GM18873 (cell line): ENCODE data around the gene VSIR.
A peak's percentile ranks its signal among the peaks of the same experiment; 100 is the strongest.

Experiments
- ATAC-seq: cut with Tn5 transposase; IDR thresholded peaks from one replicate; pipeline ENCODE4 v1.9.1; 2021; ENCODE audit warnings: mild to moderate bottlenecking, moderate library complexity, moderate number of reproducible peaks; ENCODE audit not compliant: unreplicated experiment, low FRiP score

Gene VSIR

DNA sequence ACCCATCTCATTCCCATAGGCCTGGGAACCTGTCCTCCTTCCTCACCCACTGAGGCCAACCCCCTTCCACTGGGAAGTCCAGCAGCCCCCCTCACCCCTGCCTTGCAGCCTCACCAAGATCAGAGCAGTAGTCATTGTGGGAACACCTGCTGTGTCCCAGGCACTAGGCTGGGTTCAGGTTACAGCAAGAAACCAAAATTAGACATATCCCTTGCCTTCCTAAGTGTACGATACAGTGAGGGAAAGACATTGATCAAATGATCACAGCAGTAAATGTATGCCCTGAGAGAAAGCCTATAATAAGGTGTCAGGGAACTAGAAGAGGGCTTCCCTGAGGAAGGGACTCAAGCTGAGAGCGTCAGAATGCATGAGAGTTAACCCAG is 36.8 kb downstream of the VSIR start:
- no peak for ATAC-seq

DNA sequence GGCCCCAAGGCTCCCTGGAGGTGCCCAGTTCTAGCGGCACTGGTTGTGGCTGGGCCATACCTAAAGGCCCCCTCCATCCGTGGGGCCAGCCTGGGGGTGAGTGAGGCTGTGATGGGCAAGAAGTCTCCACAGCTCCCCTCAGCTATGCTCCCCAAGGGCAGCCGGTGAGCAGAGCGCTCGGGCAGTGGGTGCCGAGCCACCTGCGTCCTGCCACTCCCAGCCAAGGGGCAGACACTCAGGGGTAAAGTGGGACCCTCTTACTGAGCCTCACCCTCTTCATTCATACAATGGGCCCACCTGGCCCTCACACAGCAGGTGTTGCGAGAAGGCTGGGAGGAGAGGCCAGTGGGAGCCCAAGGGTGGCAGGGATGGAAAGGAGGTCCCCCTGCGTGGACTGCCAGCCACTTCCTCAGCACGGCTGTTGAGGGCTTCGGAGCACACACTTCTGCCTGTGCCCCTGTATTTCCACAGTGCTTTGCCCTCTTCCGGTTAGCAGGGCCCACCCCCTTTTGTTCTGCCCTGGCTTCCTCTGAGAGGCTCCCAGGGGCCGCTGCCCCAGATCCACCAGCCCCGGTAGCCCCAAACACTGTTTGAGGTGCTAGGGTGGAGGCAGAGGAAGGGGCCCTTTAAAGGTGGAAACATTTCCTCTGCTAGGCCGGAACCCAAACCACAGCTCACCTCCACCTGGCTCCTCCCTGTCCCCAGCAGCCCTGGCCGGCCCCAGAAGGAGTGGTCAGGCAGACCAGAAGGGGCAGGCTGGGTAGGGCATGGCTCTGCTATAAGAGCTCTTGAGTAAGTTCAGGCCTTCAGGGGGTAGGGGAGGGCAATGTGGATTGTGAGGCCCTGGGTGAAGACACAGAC is 37.4 kb downstream of the VSIR start:
- no peak for ATAC-seq

DNA sequence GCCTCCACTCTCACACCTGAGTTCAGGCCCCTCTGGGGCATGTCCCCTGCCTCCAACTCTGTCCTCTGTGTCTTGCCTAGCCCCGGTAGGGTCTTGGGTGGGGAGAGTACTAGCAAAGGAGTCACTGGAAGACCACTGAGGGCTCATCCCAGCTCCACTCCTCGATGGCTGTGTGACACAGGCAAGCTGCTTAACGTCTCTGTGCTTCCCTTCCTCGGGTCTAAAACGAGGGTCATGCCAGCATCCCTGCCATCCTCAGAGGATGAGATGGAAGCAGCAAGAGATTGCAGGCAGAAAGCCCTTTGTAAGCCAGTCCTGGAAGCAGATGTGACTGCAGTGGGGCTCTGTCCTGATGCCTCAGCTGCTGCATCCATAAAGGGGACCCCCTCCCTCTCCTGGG is 38.5 kb downstream of the VSIR start:
- no peak for ATAC-seq

- ATAC-seq: no peak
Observed at GRCh38 chr10:71731791-71732190, 41.5 kb downstream of the VSIR start.

GRCh38 chr10:71729161-71729636 is 44.1 kb downstream of the VSIR start:
- ATAC-seq: no peak

- peak; percentile 43 for ATAC-seq
Observed at GRCh38 chr10:71727738-71728737, 45.3 kb downstream of the VSIR start.

DNA sequence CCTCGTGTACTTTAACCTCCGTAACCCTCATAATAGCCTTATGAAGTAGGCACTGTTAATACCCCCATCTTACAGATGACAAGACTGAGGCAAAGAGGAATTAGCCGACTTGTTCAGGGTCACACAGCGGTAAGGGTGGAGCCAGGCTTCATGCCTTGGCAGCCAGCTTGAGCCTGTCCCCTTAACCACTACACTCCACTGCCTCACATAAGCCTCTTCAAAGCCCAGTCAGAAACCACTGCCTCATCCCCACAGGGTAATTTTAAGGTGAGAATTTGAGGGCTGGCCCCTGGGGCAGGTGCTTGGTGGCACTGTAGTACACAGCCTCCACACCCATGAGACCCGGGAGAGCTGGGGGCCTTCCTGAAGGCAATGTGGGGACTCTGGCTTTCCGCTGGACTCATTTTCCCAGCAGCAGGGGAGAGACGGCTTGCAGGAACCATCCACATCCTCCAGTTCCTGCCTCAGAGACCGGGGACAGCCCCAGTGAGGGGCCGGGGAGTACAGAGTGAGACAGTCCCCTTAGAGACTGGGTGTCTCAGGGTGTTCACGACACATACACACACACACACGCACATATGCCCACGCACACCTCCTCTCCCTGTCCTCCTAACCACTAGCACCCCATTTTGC is 46.1 kb downstream of the VSIR start:
- peak; percentile 30 for ATAC-seq

DNA sequence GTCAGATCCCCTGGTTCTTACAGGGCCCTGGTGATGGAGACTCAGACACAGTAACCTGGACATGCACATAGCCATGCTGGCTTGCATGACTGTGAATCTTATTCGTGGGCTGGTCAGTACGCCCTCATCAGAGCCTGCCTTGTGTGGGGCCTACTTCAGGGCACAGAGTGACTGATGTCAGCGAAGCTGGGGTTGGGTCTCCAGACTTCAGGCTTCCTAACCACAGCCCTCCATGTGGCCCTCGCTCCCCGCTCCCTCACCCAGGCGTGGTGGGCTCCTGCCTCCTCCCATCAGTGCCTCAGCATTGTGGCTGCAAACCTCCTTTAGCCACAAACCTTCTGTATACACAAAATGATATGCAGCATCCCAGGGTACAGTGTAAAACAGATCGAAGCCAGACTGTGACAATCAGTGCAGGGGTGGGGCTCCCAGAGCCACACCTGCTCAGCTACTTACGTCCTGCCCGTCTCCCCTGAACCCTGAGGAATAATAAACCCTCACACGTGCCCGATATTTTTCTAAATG is 46.7 kb downstream of the VSIR start:
- no peak for ATAC-seq

GRCh38 chr10:71725998-71726579 is 47.2 kb downstream of the VSIR start:
- ATAC-seq: no peak

DNA sequence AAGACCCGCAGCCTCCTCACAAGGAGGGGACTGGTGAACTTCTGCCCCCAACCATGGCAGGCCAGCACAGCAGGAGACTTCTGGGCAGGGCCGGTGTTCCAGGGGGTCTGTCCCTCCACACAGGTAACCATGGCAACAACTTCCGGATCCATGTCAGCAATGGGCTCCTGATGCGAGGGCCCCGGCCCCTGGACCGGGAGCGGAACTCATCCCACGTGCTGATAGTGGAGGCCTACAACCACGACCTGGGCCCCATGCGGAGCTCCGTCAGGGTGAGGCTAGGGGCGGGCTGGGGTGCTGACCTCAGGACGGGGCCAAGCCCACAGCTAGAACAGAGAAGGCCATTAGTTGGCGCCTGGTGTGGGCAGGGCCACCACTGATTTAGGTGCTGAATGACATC is 48.1 kb downstream of the VSIR start:
- ATAC-seq: no peak

GRCh38 chr10:71724539-71724938 is 48.8 kb downstream of the VSIR start:
- ATAC-seq: no peak

GRCh38 chr10:71723311-71723710 is 50.0 kb downstream of the VSIR start:
- no peak for ATAC-seq

DNA sequence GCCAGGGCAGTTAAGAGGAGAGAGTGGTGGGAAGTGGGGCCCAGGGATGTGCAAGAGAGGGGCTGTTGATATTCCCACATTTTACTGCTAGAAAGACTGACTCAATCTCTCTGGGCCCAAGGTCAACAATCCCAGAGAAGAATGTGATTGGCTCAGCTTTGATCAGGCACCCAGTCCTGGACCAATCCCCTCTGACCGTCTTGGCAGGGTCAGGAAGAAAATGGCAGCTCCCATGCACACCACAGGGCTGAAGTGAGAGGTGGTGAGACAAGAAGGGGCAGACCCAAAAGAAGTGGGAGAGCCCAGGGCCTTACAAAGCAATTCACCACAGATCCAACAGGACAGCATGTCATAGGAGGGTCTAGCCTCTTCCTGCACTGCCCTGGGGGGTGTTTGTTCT is 50.5 kb downstream of the VSIR start:
- ATAC-seq: no peak

DNA sequence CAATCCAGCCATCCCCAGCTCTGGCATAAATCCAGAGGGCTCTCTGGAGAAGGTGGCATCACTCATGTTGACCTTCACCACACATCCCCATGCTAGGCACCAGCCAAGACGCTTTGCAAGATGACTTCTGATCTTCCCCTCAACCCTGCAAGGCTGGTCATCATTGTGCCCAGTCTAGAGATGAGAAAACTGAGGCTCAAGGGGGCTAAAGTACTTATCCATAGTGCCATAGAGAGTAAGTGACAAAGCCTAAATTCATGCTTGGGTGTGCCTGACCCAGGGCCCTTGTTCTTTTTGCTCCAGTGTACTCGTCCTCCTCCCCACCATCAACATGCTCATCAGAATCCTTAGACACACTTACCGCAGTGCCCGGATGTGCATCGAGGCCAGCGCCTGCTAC is 52.0 kb downstream of the VSIR start:
- ATAC-seq: no peak

DNA sequence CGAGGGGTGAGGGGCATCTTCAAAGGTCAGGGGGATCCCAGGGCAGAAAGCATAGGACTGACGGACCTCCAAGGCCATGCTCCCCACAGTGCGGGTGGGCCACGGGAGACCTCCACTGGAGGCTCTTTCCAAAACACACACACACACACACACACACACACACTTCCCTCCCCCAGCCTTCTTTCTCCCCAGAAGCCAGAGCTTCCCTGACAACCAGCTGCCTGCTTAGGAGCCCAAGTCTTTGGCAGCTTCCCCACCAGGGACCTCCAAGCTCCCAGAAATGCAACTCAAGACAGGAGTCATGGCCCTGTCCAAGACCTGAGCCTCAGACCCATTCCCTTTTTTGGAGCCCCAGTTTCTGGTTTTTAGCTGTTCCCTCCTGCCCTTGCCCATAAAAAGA is 53.0 kb downstream of the VSIR start:
- no peak for ATAC-seq

- no peak for ATAC-seq
Observed at GRCh38 chr10:71719464-71720201, 53.7 kb downstream of the VSIR start, which contains the start of gene C10orf105. Gene C10orf105 (minus strand): TSS chr10:71719778. CDS start chr10:71716337, 3,441 bp downstream.

DNA sequence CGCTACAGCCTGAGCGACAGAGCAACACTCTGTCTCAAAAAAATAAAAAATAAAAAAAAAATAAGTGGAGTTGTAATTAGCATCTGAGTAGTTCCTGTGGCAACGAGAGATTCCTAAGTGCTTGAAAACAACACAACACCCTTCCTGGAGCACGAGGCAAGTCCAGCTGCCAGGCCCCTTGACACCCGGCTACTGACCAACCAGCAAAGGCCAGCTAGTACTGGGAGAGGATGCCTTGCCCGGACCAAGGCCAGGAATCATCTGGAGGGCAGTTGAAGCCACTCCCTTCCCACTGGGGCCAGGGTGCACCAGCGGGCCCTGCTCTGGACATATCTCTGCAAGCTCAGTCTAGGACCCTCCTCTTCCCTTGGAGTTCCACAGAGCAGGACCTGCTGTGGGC is 54.3 kb downstream of the VSIR start:
- no peak for ATAC-seq

DNA sequence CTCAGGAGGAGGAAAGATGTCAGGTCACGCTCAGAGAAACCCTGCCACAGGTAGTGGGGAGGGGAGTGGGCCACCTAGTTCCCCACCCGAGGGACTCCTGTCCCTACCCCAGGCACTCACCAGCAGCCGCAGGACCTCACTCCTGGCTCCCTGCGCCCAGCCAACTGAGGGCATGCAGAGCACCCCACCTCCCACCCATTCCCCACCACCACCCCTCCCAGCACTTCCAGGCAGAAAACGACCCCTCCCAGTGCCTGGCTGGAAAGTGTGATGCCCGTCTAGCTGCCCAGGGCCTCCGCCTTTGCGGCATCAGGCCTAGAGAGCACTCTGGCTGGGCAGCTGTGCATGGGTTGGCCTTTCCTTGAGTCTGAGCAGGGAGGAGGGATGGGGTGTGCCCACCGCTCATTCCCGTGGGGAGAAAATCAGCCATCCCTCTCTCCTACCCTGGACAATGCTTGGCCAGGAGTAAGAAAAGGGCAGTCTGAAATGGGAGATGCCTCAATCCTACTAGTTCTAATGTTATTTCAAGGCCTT is 55.1 kb downstream of the VSIR start:
- no peak for ATAC-seq

GRCh38 chr10:71717551-71717951 is 55.8 kb downstream of the VSIR start:
- no peak for ATAC-seq
